NT2/D1 (cell line): ENCODE results near the gene TFPI2.

Experiments
- SUZ12 ChIP-seq: IDR thresholded peaks from 2 replicates; pipeline ENCODE4 v1.6.1; 2011; ENCODE audit not compliant: insufficient read length, insufficient read depth; ENCODE audit errors: extremely low read depth
- YY1 ChIP-seq: IDR thresholded peaks from 2 replicates; pipeline ENCODE4 v1.6.1; 2011; ENCODE audit not compliant: insufficient read length, insufficient read depth
- ZNF274 ChIP-seq: IDR thresholded peaks from 2 replicates; pipeline ENCODE4 v1.6.1; 2011; ENCODE audit warnings: mild to moderate bottlenecking, low read depth, low read length

- TF ChIP-seq ZNF274: no peak
- no peak for TF ChIP-seq YY1
- no peak for TF ChIP-seq SUZ12
Observed at GRCh38 chr7:93937818-93938217, 47.3 kb upstream of the TFPI2 start.
